CD4-positive, alpha-beta memory T cell (primary cell): ENCODE measurements around the gene RNF2. TPM values are rescaled to one million over a fixed set of nuclear protein-coding genes. Genes with fewer than 3 reads are reported as not detected.

ENCODE experiments used
- CTCF ChIA-PET: fragments of 350-600 bp; sonication (Branson Sonifier 250); formaldehyde crosslinking; loops from one replicate; lab custom pipeline; 2021; ENCODE audit warnings: inconsistent platforms; ENCODE audit not compliant: partially characterized antibody; lab: Charles Lee
- POLR2A ChIA-PET: fragments of 350-600 bp; sonication (Branson Sonifier 250); formaldehyde crosslinking; loops from one replicate; lab custom pipeline; 2021; ENCODE audit not compliant: partially characterized antibody; lab: Charles Lee
- DNase-seq, 5 donors: peaks; one replicate each; pipeline versions ENCODE4 v3.0.0 to v3.0.0-alpha.2; 2020 to 2022; ENCODE audit warnings: mixed read lengths in 1 of 5
- H3K27ac ChIP-seq: one replicate; pipeline ENCODE4 v1.7.0; 2013; ENCODE audit warnings: low read depth, low read length
- H3K27me3 ChIP-seq: 2 replicates; pipeline ENCODE4 v1.7.0; 2013; ENCODE audit warnings: mild to moderate bottlenecking, low read length, moderate library complexity; ENCODE audit not compliant: insufficient read depth
- H3K36me3 ChIP-seq: 2 replicates; pipeline ENCODE4 v1.7.0; 2013; ENCODE audit warnings: mild to moderate bottlenecking, low read length, moderate library complexity; ENCODE audit not compliant: insufficient read depth
- H3K4me1 ChIP-seq: 2 replicates; pipeline ENCODE4 v1.7.0; 2013; ENCODE audit warnings: mild to moderate bottlenecking, low read length, moderate library complexity; ENCODE audit not compliant: insufficient read depth
- H3K4me3 ChIP-seq, 2 donors: one replicate each; pipeline ENCODE4 v1.7.0; 2013; ENCODE audit warnings: low read length in 2 of 2, mild to moderate bottlenecking in 1 of 2
- H3K9me3 ChIP-seq, 2 donors: one replicate each; pipeline ENCODE4 v1.7.0; 2013; ENCODE audit warnings: low read length in 2 of 2, control low read depth in 1 of 2; ENCODE audit not compliant: control insufficient read depth in 1 of 2
- H3K27ac Mint-ChIP-seq, 7 donors: one replicate each; pipeline ENCODE4 v1.8.0; 2020 to 2021; ENCODE audit warnings: mixed read lengths in 7 of 7, mild to moderate bottlenecking in 6 of 7, inconsistent platforms in 3 of 7, moderate library complexity in 3 of 7
- H3K27me3 Mint-ChIP-seq, 2 donors: one replicate each; pipeline ENCODE4 v1.8.0; 2020 to 2021; ENCODE audit warnings: mixed read lengths in 2 of 2
- H3K36me3 Mint-ChIP-seq, 2 donors: one replicate each; pipeline ENCODE4 v1.8.0; 2020 to 2021; ENCODE audit warnings: mixed read lengths in 2 of 2, inconsistent platforms in 1 of 2, mild to moderate bottlenecking in 1 of 2
- H3K4me1 Mint-ChIP-seq, 4 donors: one replicate each; pipeline ENCODE4 v1.8.0; 2020 to 2021; ENCODE audit warnings: mixed read lengths in 4 of 4, mild to moderate bottlenecking in 1 of 4
- H3K4me3 Mint-ChIP-seq, 8 donors: one replicate each; pipeline ENCODE4 v1.8.0; 2020 to 2021; ENCODE audit warnings: mixed read lengths in 8 of 8, mild to moderate bottlenecking in 7 of 8, moderate library complexity in 6 of 8, inconsistent platforms in 3 of 8
- H3K9me3 Mint-ChIP-seq, 8 donors: one replicate each; pipeline ENCODE4 v1.8.0; 2020 to 2021; ENCODE audit warnings: mixed read lengths in 8 of 8, mild to moderate bottlenecking in 5 of 8, inconsistent platforms in 3 of 8, moderate library complexity in 1 of 8
- intact Hi-C: fragments of 100-400 bp; cut with micrococcal nuclease; formaldehyde crosslinking; loops from one replicate; pipeline ENCODE4 v1.15.1; 2023
- polyA plus RNA-seq, 2 donors: library from polyadenylated mRNA; unstranded; fragments of 300-500 nt; fragmentation: Illumina TruSeq; gene quantifications; one replicate each; pipeline ENCODE4 v1.2.3, GENCODE V29; 2021
- total RNA-seq, 2 experiments: library from RNA; stranded (reverse); gene quantifications; one replicate each; pipeline ENCODE4 v1.2.3, GENCODE V29; 2021

The RNF2 gene
- total and polyA plus RNA-seq, 4 experiments from 2014 or later: 26.5 to 37.1 (median 27.0) TPM

DNA sequence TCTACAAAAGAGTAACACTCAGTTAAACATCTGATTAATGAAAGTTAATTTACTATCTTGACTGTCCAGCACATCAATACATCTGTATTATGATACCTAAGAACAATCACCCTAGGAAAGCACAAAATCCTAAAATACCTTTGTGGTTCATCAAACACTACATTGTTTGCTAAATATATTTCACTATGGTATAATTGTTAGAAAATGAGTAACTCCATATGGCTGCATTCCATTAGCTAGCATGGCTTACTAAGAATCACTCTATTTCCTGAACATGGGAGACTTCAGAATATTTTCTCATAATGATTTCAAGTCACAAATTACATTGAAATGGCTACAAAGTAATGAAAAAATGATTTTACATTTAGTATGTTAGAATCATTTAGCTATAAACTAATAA, 98.9 kb downstream of the RNF2 start:
- H3K27me3 ChIP-seq: no peaks in the 10 kb centered on the region
- H3K27ac ChIP-seq: no peak overlapping the region
- H3K36me3 Mint-ChIP-seq: peaks cover 38 to 55% of the 10 kb centered on the region in 2 donors
- CTCF ChIA-PET: no interaction called here
- H3K27me3 Mint-ChIP-seq: no peaks in the 10 kb centered on the region
- intact Hi-C loops: no loop called here
- peaks cover 17% of the 10 kb centered on the region for H3K36me3 ChIP-seq
- POLR2A ChIA-PET: no interaction called here
- no peak overlapping the region for H3K4me3 Mint-ChIP-seq
- no peaks in the 10 kb centered on the region for H3K9me3 Mint-ChIP-seq
- H3K9me3 ChIP-seq: no peaks in the 10 kb centered on the region
- no peak for DNase-seq
- H3K4me1 ChIP-seq: no peaks in the 10 kb centered on the region
- H3K27ac Mint-ChIP-seq: no peak overlapping the region
- no peak overlapping the region for H3K4me3 ChIP-seq
- H3K4me1 Mint-ChIP-seq: peaks cover 0 to 6% (median 2%) of the 10 kb centered on the region in 4 donors

DNA sequence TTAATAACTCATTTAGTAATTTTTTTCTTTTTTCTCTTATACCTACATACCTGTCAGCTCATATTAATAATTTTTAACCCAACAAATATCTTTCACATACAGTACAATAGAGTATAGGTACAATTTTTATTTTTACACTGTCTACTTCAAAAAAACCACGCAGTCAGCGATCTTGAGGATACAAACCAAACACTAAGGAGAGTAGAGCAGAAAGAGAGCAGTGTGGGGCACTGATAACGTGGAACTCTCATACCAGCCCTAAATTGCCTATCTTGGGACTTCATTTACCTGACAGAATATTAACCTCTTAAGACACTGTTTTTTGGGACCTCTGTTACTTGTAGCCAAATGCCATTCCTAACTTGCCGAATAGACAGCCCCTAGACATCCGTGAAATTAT, 105.9 kb downstream of the RNF2 start:
- H3K4me3 Mint-ChIP-seq: no peak overlapping the region
- Histone ChIP-seq H3K9me3 (no peaks in the 10 kb centered on the region), H3K4me1 (peaks cover 23% of the 10 kb centered on the region), H3K4me3 (no peak overlapping the region), H3K27ac (no peak overlapping the region), H3K36me3 (peaks cover 24% of the 10 kb centered on the region), H3K27me3 (no peaks in the 10 kb centered on the region)
- ChIA-PET POLR2A (no interaction called here), CTCF (no interaction called here)
- no peak overlapping the region for H3K27ac Mint-ChIP-seq
- DNase-seq: no peak
- H3K36me3 Mint-ChIP-seq: peaks cover 34 to 35% of the 10 kb centered on the region in 2 donors
- no peaks in the 10 kb centered on the region for H3K27me3 Mint-ChIP-seq
- intact Hi-C loops: no loop called here
- peaks cover 20 to 38% (median 28%) of the 10 kb centered on the region in 4 donors for H3K4me1 Mint-ChIP-seq
- peaks cover 0 to 2% (median 0%) of the 10 kb centered on the region in 8 donors for H3K9me3 Mint-ChIP-seq

Other genes with a start within 250 kb of the RNF2 start
- 10 to 100 TPM; 42.8 to 43.2 TPM for gene NIBAN1, start 71.0 kb upstream of the RNF2 start, total RNA-seq
- 10 to 100 TPM in 1 of 2 donors, 1 to 10 TPM in 1; 9.9 to 32.9 TPM for gene NIBAN1, start 71.0 kb upstream of the RNF2 start, polyA plus RNA-seq
- gene TRMT1L, start 111.4 kb downstream of the RNF2 start, total RNA-seq: 10 to 100 TPM; 31.7 to 33.9 TPM
- gene TRMT1L, start 111.4 kb downstream of the RNF2 start, polyA plus RNA-seq: 10 to 100 TPM in 1 of 2 donors, 1 to 10 TPM in 1; 7.1 to 23.1 TPM
- 10 to 100 TPM in 1 of 2 experiments, 1 to 10 TPM in 1; 9.7 to 10.6 TPM for gene SWT1, start 111.6 kb downstream of the RNF2 start, total RNA-seq
- gene SWT1, start 111.6 kb downstream of the RNF2 start, polyA plus RNA-seq: 1 to 10 TPM; 5.8 to 6.0 TPM